PFSK-1 (cell line): ENCODE measurements around the gene KLHL25.

Experiments used
- FOXP2 ChIP-seq: optimal IDR thresholded peaks from 2 replicates; pipeline ENCODE3; 2011; ENCODE audit warnings: borderline replicate concordance, control low read depth, inconsistent platforms; ENCODE audit not compliant: insufficient read depth; ENCODE audit errors: extremely low read length, extremely low read depth
- POLR2AphosphoS5 ChIP-seq: IDR thresholded peaks from 2 replicates; pipeline ENCODE4 v1.6.1; 2012; ENCODE audit warnings: low read depth, mild to moderate bottlenecking, control low read depth, low read length, moderate library complexity
- SIN3A ChIP-seq: IDR thresholded peaks from 2 replicates; pipeline ENCODE4 v1.6.1; 2012; ENCODE audit warnings: mild to moderate bottlenecking, low read length, moderate library complexity, borderline replicate concordance; ENCODE audit not compliant: insufficient read depth
- TAF1 ChIP-seq: IDR thresholded peaks from 2 replicates; pipeline ENCODE4 v1.6.1; 2012; ENCODE audit warnings: low read length, control low read depth, borderline replicate concordance; ENCODE audit not compliant: insufficient read depth
- TF ChIP-seq, protein P1 (sequence below), 2 experiments: IDR thresholded peaks; 2 replicates each; pipeline versions ENCODE4 v1.6.1 to v1.8.0; 2011 to 2012; ENCODE audit warnings: low read depth in 2 of 2, low read length in 2 of 2, control low read depth in 1 of 2, inconsistent platforms in 1 of 2, mild to moderate bottlenecking in 1 of 2, moderate library complexity in 1 of 2; ENCODE audit not compliant: insufficient read depth in 1 of 2

KLHL25 gene

DNA sequence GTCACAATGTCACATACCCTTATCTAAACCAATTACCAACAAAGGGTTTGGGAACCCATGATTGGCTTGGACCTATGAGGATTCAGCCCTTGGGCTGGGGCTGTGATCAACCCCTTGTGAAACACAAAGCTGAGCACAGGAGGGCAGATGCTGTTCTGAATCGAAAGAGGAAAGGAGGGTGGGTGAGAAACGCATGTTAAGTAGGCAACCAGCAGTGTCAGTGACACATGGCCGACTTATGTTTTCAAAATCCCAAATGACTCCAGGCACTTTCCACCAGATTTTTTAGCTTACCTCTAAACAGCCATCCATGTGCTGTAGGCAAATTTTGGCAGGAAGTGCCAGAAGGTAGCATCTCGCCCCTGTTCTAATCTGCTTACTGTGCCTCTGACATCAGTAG, 34.1 kb upstream of the KLHL25 start:
- TF ChIP-seq SIN3A (no peak), FOXP2 (no peak), TAF1 (no peak), POLR2AphosphoS5 (no peak)
- TF ChIP-seq, protein P1, sequence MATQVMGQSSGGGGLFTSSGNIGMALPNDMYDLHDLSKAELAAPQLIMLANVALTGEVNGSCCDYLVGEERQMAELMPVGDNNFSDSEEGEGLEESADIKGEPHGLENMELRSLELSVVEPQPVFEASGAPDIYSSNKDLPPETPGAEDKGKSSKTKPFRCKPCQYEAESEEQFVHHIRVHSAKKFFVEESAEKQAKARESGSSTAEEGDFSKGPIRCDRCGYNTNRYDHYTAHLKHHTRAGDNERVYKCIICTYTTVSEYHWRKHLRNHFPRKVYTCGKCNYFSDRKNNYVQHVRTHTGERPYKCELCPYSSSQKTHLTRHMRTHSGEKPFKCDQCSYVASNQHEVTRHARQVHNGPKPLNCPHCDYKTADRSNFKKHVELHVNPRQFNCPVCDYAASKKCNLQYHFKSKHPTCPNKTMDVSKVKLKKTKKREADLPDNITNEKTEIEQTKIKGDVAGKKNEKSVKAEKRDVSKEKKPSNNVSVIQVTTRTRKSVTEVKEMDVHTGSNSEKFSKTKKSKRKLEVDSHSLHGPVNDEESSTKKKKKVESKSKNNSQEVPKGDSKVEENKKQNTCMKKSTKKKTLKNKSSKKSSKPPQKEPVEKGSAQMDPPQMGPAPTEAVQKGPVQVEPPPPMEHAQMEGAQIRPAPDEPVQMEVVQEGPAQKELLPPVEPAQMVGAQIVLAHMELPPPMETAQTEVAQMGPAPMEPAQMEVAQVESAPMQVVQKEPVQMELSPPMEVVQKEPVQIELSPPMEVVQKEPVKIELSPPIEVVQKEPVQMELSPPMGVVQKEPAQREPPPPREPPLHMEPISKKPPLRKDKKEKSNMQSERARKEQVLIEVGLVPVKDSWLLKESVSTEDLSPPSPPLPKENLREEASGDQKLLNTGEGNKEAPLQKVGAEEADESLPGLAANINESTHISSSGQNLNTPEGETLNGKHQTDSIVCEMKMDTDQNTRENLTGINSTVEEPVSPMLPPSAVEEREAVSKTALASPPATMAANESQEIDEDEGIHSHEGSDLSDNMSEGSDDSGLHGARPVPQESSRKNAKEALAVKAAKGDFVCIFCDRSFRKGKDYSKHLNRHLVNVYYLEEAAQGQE (IDR thresholded peaks at IDR 0.05; ENCODE audit: insufficient read depth in 1 of 2, low read depth in 2 of 2, low read length in 2 of 2) = no peak

DNA sequence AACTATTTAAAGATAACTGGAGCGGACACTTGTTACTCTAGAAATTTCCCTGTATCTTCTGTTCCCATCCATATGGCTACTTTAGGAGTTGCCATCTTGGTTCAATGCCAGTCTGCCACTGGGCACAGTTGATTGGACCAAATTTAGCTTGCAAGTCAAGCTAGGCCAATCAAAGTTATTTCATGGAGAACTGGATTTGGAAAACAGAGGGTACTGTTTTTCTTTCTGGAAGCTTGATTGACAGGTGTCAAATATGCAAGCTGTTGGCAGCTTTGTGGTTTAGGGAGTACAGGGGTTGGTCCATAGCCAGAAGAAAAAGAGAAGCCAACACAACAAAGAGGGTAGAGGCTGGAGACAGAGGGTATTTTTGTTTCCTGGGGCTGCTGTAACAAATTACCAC, 33.4 kb upstream of the KLHL25 start:
- TF ChIP-seq SIN3A (no peak), FOXP2 (no peak), POLR2AphosphoS5 (no peak), TAF1 (no peak)
- TF ChIP-seq, protein P1 (IDR thresholded peaks at IDR 0.05; ENCODE audit: insufficient read depth in 1 of 2, low read depth in 2 of 2, low read length in 2 of 2) = no peak

DNA sequence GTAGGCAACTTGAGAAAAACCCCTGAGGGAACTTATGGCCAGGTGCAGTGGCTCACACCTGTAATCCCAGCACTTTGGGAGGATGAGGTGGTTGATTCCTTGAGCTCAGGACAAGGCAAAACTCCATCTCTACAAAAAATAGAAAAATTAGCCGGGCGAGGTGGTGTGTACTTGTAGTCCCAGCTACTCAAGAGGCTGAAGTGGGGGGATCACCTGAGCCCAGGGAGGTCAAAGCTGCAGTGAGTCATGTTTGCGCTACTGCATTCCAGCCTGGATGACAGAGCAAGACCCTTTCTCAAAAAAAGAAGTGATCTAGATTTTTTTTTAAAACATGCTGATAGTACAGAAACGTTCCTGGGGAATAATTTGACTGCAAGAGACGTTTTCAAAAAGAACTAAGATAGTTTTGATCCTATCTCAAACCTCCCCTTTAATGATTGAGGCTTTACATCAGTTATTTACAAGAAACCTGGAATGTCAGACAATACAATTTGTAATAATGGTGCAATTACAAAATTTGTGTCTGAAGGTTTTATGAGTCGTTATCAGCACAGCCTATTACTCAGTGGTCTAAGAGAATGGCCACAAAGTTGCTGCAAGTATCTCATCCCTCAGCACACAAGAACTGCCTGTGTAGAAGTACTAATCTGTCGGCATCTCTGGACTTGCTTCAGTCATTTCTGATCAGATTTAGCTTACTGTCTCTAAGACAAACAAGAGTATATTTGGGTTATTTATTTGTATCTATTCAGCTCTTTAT, 32.2 kb upstream of the KLHL25 start:
- TF ChIP-seq SIN3A (no peak), POLR2AphosphoS5 (no peak)

DNA sequence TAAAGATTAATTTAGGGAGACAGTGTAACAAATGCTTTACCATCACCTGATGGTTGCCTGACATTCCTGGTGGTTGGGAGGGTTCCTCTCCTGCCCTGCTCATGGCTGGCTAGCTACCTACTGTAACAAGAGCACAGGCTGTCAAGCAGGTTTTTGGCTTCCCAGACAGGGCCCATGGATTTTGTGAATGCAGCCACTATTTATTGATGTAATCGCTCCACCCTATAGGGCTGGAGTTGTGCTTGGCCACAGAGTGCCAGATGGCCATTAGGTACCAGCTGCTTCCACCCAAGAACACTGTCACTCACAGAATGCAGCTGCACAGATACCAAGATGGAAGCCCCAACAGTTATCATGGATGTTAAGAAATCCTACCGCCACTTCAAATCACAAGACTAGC, 31.0 kb upstream of the KLHL25 start:
- TF ChIP-seq POLR2AphosphoS5 (no peak), TAF1 (no peak), SIN3A (no peak), FOXP2 (no peak)
- TF ChIP-seq, protein P1 (IDR thresholded peaks at IDR 0.05; ENCODE audit: insufficient read depth in 1 of 2, low read depth in 2 of 2, low read length in 2 of 2) = no peak

DNA sequence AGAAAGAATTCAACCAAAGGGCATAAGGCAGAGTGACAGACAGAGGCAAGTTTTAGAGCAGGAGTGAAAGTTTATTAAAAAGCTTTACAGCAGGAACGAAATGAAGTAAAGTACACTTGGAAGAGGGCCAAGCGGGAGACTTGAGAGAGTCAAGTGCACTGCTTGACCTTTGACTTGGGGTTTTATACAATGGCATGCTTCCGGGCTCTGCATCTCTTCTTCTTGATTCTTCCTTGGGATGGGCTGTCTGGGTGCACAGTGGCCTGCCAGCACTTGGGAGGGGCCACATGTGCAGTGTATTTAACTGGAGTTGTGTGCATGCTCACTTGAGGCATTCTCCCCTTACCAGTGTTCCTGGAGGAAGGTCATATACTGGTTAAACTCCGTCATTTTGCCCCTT, 30.4 kb upstream of the KLHL25 start:
- TF ChIP-seq, protein P1 (IDR thresholded peaks at IDR 0.05; ENCODE audit: insufficient read depth in 1 of 2, low read depth in 2 of 2, low read length in 2 of 2) = no peak
- TF ChIP-seq TAF1 (no peak), SIN3A (no peak), POLR2AphosphoS5 (no peak), FOXP2 (no peak)
